ENCODE data around the gene MGAT5. TPM values are rescaled to one million over a fixed set of nuclear protein-coding genes. Genes with fewer than 3 reads are reported as not detected.

MGAT5 gene
- total RNA-seq, 1 experiment from 2014 or later = 11.5 TPM

GRCh38 chr2:134324430-134324829 is 70.6 kb downstream of the MGAT5 start:
- Histone ChIP-seq H3K27me3 (no peaks in the 10 kb centered on the region), H3K36me3 (no peaks in the 10 kb centered on the region; the same call in 1 of the 2 replicates), H3K4me3 (no peak overlapping the region), H3K9me3 (no peaks in the 10 kb centered on the region)
- DNase-seq = no peak

GRCh38 chr2:134324947-134325346 is 71.1 kb downstream of the MGAT5 start:
- Histone ChIP-seq H3K9me3 (no peaks in the 10 kb centered on the region), H3K36me3 (no peaks in the 10 kb centered on the region; the same call in 1 of the 2 replicates), H3K4me3 (no peak overlapping the region), H3K27me3 (no peaks in the 10 kb centered on the region)
- DNase-seq = no peak

DNA sequence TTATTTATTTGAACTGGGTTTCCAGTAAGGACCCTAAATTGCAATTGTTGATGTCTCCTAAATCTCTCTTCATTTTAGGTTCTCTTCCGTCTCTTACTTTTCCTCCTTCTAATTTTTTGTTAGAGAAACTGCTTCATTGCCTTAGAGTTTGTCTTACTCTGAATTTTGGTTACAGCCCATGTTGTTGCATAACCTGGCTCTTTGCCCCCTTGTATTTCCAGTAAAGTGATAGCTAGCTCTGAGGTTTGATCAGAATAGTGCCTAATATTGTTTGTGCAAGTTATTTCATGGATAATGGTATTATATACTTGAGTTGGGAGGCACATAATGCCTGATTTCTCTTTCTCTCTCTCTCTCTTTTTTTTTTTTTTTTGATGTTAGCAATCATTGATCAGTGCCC is 71.8 kb downstream of the MGAT5 start:
- no peaks in the 10 kb centered on the region for H3K9me3 ChIP-seq
- H3K4me3 ChIP-seq = no peak overlapping the region
- no peak for DNase-seq
- no peaks in the 10 kb centered on the region for H3K27me3 ChIP-seq
- H3K36me3 ChIP-seq = no peaks in the 10 kb centered on the region; the same call in 1 of the 2 replicates

DNA sequence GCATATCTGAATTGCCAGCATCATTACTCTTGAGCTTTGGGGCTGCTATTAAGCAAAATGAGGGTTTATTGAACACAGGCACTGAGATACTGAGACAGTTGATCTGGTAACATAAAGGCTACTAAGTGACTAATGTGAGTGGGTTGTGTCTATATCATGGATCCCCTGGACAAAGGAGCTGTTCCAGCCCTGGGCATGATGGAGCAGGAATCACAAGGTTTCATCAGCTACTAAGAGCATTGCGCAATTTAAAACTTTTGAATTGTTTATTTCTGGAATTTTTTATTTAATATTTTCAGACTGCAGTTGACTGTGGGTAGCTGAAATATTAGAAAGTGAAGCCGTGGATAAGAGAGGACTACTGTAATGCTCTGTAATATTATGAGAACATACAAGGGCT is 73.5 kb downstream of the MGAT5 start:
- Histone ChIP-seq H3K36me3 (no peaks in the 10 kb centered on the region), H3K9me3 (no peaks in the 10 kb centered on the region), H3K27me3 (no peaks in the 10 kb centered on the region), H3K4me3 (no peak overlapping the region)
- DNase-seq = no peak

GRCh38 chr2:134331081-134331480 is 77.2 kb downstream of the MGAT5 start:
- H3K36me3 ChIP-seq = no peaks in the 10 kb centered on the region
- no peaks in the 10 kb centered on the region for H3K27me3 ChIP-seq
- no peaks in the 10 kb centered on the region for H3K9me3 ChIP-seq
- no peak for DNase-seq
- no peak overlapping the region for H3K4me3 ChIP-seq

DNA sequence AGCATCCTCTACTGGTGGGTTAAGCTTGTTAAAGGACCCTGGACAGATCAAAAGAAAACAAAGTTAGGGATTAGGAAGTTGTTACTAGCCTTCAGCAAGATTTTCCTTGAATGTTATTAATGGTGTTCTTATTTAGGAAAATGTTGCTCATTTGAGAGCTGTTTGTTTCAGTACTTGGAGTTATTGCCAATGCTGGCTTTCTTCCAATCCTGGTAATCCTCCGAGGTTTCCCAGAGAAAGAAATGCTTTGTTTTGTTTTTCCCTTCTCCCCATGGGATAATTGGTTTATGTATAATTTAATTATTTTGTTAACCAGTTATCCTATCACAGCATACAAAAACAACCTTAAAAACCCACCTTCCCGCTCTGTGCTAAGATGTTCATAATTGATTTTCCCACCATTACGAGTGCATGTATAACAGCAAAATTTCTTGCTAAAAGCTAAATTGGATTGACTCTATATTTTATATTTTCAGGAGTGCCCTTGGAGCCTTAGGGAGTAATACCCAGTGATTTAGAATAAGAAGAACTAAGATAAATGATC is 79.8 kb downstream of the MGAT5 start:
- no peaks in the 10 kb centered on the region for H3K36me3 ChIP-seq
- no peaks in the 10 kb centered on the region for H3K9me3 ChIP-seq
- DNase-seq = no peak
- no peak overlapping the region for H3K4me3 ChIP-seq
- no peaks in the 10 kb centered on the region for H3K27me3 ChIP-seq

DNA sequence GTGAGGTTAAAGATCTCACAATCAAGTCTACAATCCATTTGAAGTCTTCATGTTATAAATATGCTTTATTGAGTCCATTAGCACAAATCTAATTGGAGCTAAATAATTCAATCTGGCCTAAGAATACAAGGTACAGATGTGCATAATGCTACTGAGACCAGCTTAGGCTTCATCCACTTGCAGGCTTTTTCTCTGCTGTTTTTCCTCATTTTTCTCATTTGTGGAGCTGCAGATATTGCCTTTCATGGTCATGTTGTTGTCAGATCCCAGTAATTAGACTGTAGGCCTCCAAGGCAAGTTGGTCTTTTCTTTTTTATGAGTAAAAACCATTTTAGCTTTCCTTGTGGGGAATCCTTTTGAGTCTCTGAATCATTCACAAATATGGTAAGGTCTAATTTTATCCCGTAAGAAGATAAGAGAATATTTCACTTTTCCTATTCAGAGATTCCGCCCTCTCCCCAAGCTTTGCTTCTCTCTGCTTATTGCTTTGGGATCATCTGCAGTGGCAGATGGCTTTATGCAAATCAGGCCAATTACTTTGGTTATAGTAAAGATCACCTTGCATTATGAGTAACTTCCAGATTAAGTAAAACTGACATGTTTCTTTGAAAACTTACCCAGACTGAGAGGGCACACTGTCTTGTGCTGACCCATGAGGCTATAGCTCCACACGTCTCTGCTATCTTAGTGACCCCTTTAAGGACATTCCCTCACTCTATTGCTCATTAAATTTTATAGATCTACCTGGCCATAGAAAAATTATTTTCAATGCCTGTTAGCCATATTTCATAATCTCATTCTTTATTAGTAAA is 80.9 kb downstream of the MGAT5 start:
- Histone ChIP-seq H3K9me3 (no peaks in the 10 kb centered on the region), H3K27me3 (no peaks in the 10 kb centered on the region), H3K4me3 (no peak overlapping the region), H3K36me3 (no peaks in the 10 kb centered on the region)
- no peak for DNase-seq

DNA sequence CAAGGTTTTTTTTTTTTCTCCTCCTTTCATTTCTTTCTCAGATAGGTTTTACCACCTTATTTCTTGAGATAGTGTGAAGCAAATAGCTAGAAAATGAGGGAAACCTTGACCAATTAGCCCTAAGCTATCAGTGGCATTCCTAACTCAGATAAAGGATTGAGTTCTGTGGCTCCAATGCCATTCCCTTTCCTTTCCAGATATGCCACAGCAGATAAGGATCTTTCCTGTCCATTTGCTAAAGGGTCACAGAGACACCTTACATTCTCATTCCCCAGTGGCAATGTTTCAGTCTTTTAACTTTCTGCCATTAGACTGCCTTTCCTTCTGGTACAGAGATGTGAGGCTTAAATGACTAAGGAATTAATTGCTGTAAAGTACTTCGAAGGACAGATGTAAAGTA is 81.7 kb downstream of the MGAT5 start:
- Histone ChIP-seq H3K36me3 (no peaks in the 10 kb centered on the region), H3K27me3 (no peaks in the 10 kb centered on the region), H3K9me3 (no peaks in the 10 kb centered on the region), H3K4me3 (no peak overlapping the region)
- no peak for DNase-seq

- DNase-seq = no peak
- Histone ChIP-seq H3K27me3 (no peaks in the 10 kb centered on the region), H3K36me3 (no peaks in the 10 kb centered on the region), H3K4me3 (no peak overlapping the region), H3K9me3 (no peaks in the 10 kb centered on the region)
Measured at GRCh38 chr2:134336352-134336751, 82.5 kb downstream of the MGAT5 start.

DNA sequence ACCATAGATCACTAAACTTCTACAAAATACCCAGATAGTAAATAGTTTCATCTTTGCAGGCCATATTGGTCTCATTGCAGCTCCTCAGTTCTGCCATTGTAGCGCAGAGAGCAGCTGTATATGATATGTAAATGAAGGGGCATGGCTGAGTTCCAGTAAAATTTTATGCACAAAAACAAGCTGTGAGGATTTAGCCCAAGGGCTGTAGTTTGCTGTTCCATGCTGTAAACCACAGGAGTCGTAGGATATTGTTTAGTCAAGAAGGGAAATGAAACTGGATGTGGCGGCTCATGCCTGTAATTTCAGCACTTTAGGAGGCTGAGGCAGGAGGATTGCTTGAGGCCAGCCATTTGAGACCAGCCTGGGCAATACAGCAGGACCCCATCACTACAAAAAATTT is 83.0 kb downstream of the MGAT5 start:
- Histone ChIP-seq H3K36me3 (no peaks in the 10 kb centered on the region), H3K9me3 (no peaks in the 10 kb centered on the region), H3K4me3 (no peak overlapping the region), H3K27me3 (no peaks in the 10 kb centered on the region)
- no peak for DNase-seq

DNA sequence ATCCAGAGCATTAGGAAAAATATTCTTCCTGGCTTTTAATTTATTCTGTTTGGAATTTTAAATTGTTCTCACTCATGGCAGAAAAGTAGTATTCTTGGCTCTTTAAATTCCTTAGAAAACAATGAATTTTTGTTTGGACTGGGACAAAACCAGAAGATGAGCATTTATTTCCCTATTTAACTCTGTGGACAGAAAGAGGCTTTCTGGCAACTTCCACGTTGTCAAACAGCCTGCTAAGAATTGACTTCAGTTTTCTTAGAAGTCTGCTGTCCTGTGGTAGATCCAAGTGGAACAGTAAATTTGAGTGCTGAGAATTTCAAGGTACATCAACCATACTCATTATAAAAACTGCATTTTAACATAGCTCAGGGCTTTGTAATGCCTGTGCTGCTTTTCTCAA is 83.8 kb downstream of the MGAT5 start:
- H3K36me3 ChIP-seq = no peaks in the 10 kb centered on the region
- no peak for DNase-seq
- H3K4me3 ChIP-seq = no peak overlapping the region
- H3K27me3 ChIP-seq = no peaks in the 10 kb centered on the region
- H3K9me3 ChIP-seq = no peaks in the 10 kb centered on the region

- Histone ChIP-seq H3K4me3 (no peak overlapping the region), H3K9me3 (no peaks in the 10 kb centered on the region), H3K36me3 (no peaks in the 10 kb centered on the region), H3K27me3 (no peaks in the 10 kb centered on the region)
- no peak for DNase-seq
Measured at GRCh38 chr2:134338208-134338607, 84.3 kb downstream of the MGAT5 start.

- Histone ChIP-seq H3K4me3 (no peak overlapping the region), H3K27me3 (no peaks in the 10 kb centered on the region), H3K9me3 (no peaks in the 10 kb centered on the region), H3K36me3 (no peaks in the 10 kb centered on the region)
- no peak for DNase-seq
Measured at GRCh38 chr2:134341476-134341875, 87.6 kb downstream of the MGAT5 start.

- H3K9me3 ChIP-seq = no peaks in the 10 kb centered on the region
- no peaks in the 10 kb centered on the region for H3K36me3 ChIP-seq
Measured at GRCh38 chr2:134344954-134345697, 91.3 kb downstream of the MGAT5 start.

DNA sequence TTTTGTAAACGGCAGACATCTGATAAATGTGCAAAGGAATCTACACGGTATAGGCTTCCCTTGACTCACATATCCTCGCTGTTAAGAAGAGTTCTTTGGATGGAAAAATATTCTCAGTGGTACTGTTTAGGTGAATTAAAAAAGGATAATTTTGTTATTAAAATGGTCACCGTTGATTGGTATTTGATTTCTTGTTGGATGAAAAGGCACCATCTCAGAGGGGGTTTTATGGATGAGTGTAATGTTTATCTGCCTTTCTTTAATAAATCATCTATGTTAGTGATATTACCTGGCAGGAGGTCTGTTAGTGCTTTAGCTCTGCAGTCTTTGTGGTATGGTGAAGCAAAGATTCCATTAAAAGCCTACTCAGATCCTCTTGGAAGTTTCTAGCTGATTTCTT is 92.3 kb downstream of the MGAT5 start:
- no peak overlapping the region for H3K4me3 ChIP-seq
- no peaks in the 10 kb centered on the region for H3K36me3 ChIP-seq
- DNase-seq = no peak
- H3K27me3 ChIP-seq = no peaks in the 10 kb centered on the region
- no peaks in the 10 kb centered on the region for H3K9me3 ChIP-seq

More at GRCh38 chr2:134344954-134345697, 91.3 kb downstream of the MGAT5 start:
- DNase-seq = no peak
- no peaks in the 10 kb centered on the region for H3K27me3 ChIP-seq
- no peak overlapping the region for H3K4me3 ChIP-seq

GRCh38 chr2:134347756-134348155 is 93.9 kb downstream of the MGAT5 start:
- Histone ChIP-seq H3K9me3 (no peaks in the 10 kb centered on the region), H3K4me3 (no peak overlapping the region), H3K36me3 (no peaks in the 10 kb centered on the region; the same call in 1 of the 2 replicates), H3K27me3 (no peaks in the 10 kb centered on the region)
- no peak for DNase-seq

GRCh38 chr2:134348239-134348638 is 94.4 kb downstream of the MGAT5 start:
- no peaks in the 10 kb centered on the region for H3K9me3 ChIP-seq
- no peak for DNase-seq
- H3K27me3 ChIP-seq = no peaks in the 10 kb centered on the region
- no peaks in the 10 kb centered on the region; the same call in 1 of the 2 replicates for H3K36me3 ChIP-seq
- no peak overlapping the region for H3K4me3 ChIP-seq

Data from MG63 (cell line).